GM23338 (cell line): ENCODE data around the gene STING1. TPM values are rescaled to one million over a fixed set of nuclear protein-coding genes. Genes with fewer than 3 reads are reported as not detected.

Experiments
- ATAC-seq: fragments of 200-7000 bp; cut with Tn5 transposase; 3 replicates; pipeline ENCODE4 v1.9.1; 2020
- DNase-seq: peaks from one replicate; pipeline ENCODE4 v3.0.0-alpha.2; 2015; ENCODE audit warnings: low spot score
- H2AFZ ChIP-seq: fragments of 200-600 bp; sonication (generic); 2 replicates; pipeline ENCODE4 v1.8.0; 2016; ENCODE audit warnings: antibody characterized with exemption, mild to moderate bottlenecking, moderate library complexity
- H3F3A ChIP-seq: fragments of 200-600 bp; sonication (generic); replicated peaks from 2 replicates; pipeline ENCODE4 v1.8.0; 2017; ENCODE audit warnings: antibody characterized with exemption, mixed run types, low read depth
- H3K27ac ChIP-seq: fragments of 200-600 bp; sonication (generic); 2 replicates; pipeline ENCODE4 v1.6.1; 2016; ENCODE audit warnings: low read depth
- H3K27me3 ChIP-seq: fragments of 200-600 bp; sonication (generic); 2 replicates; pipeline ENCODE4 v1.8.0; 2016; ENCODE audit warnings: mild to moderate bottlenecking, mixed run types, moderate library complexity; ENCODE audit not compliant: insufficient read depth
- H3K36me3 ChIP-seq: fragments of 200-600 bp; sonication (generic); 2 replicates; pipeline ENCODE4 v1.8.0; 2016; ENCODE audit warnings: mild to moderate bottlenecking; ENCODE audit not compliant: insufficient read depth
- H3K4me1 ChIP-seq: fragments of 200-600 bp; sonication (generic); 2 replicates; pipeline ENCODE4 v1.8.0; 2016; ENCODE audit warnings: mild to moderate bottlenecking, moderate library complexity; ENCODE audit not compliant: insufficient read depth
- H3K4me2 ChIP-seq: fragments of 200-600 bp; sonication (generic); 2 replicates; pipeline ENCODE4 v1.7.1; 2017; ENCODE audit warnings: mixed run types
- H3K4me3 ChIP-seq: fragments of 200-600 bp; sonication (generic); 2 replicates; pipeline ENCODE4 v1.6.1; 2016; ENCODE audit warnings: mixed run types
- H3K79me2 ChIP-seq: fragments of 200-600 bp; sonication (generic); replicated peaks from 2 replicates; pipeline ENCODE4 v1.8.0; 2017; ENCODE audit warnings: mild to moderate bottlenecking; ENCODE audit not compliant: insufficient read depth
- H3K9me2 ChIP-seq: fragments of 200-600 bp; sonication (generic); 2 replicates; pipeline ENCODE4 v1.8.0; 2017; ENCODE audit not compliant: insufficient read depth
- H4K20me1 ChIP-seq: fragments of 200-600 bp; sonication (generic); replicated peaks from 2 replicates; pipeline ENCODE4 v1.8.0; 2017; ENCODE audit warnings: mild to moderate bottlenecking; ENCODE audit not compliant: insufficient read depth
- H3K27ac Mint-ChIP-seq: 2 replicates; pipeline ENCODE4 v1.8.0; 2020; ENCODE audit warnings: inconsistent platforms, mild to moderate bottlenecking, moderate library complexity, mixed read lengths
- H3K27me3 Mint-ChIP-seq: 3 replicates; pipeline ENCODE4 v1.8.0; 2022; ENCODE audit warnings: low read depth, mild to moderate bottlenecking, moderate library complexity, mixed read lengths, inconsistent platforms; ENCODE audit not compliant: insufficient read depth, poor library complexity
- H3K36me3 Mint-ChIP-seq: 3 replicates; pipeline ENCODE4 v1.8.0; 2021; ENCODE audit warnings: low read depth, mild to moderate bottlenecking, inconsistent platforms, moderate library complexity, mixed read lengths
- H3K4me1 Mint-ChIP-seq: 3 replicates; pipeline ENCODE4 v1.8.0; 2020; ENCODE audit warnings: mild to moderate bottlenecking, inconsistent platforms, mixed read lengths
- H3K4me3 Mint-ChIP-seq: 3 replicates; pipeline ENCODE4 v1.8.0; 2021; ENCODE audit warnings: moderate library complexity, mild to moderate bottlenecking, inconsistent platforms, mixed read lengths
- H3K9me3 Mint-ChIP-seq: 3 replicates; pipeline ENCODE4 v1.8.0; 2020; ENCODE audit warnings: moderate library complexity, mild to moderate bottlenecking, inconsistent platforms, mixed read lengths
- CREB1 ChIP-seq: fragments of 250-450 bp; sonication (Bioruptor Pico); IDR thresholded peaks from 2 replicates; pipeline ENCODE4 v1.5.0; 2020; ENCODE audit warnings: low read depth, mild to moderate bottlenecking, moderate library complexity
- ETS1 ChIP-seq: IDR thresholded peaks from 2 replicates; pipeline ENCODE4 v1.6.1; 2016; ENCODE audit warnings: antibody characterized with exemption
- EZH2phosphoT487 ChIP-seq: fragments of 200-600 bp; sonication (generic); IDR thresholded peaks from one replicate; pipeline ENCODE4 v1.8.1; 2018; ENCODE audit warnings: antibody characterized with exemption; ENCODE audit not compliant: unreplicated experiment
- JUNB ChIP-seq: IDR thresholded peaks from one replicate; pipeline ENCODE4 v1.6.1; 2016; ENCODE audit warnings: antibody characterized with exemption; ENCODE audit not compliant: unreplicated experiment
- NANOG ChIP-seq: IDR thresholded peaks from 2 replicates; pipeline ENCODE4 v1.6.1; 2016; ENCODE audit warnings: antibody characterized with exemption, borderline replicate concordance
- POLR2AphosphoS5 ChIP-seq: IDR thresholded peaks from 2 replicates; pipeline ENCODE4 v1.6.1; 2016; ENCODE audit warnings: antibody characterized with exemption, low read depth
- REST ChIP-seq: IDR thresholded peaks from one replicate; pipeline ENCODE4 v1.6.1; 2018; ENCODE audit warnings: antibody characterized with exemption; ENCODE audit not compliant: unreplicated experiment
- STAT1 ChIP-seq: IDR thresholded peaks from one replicate; pipeline ENCODE4 v1.6.1; 2016; ENCODE audit warnings: antibody characterized with exemption; ENCODE audit not compliant: unreplicated experiment
- polyA plus RNA-seq: library from polyadenylated mRNA; unstranded; fragments of >200 nt; fragmentation: Nextera tagmentation; extraction: Ambion mirVana; gene quantifications from 2 replicates; pipeline ENCODE4 v1.2.1, GENCODE V29; 2016
- total RNA-seq: library from RNA; depleted of rRNA; stranded (reverse); fragments of >200 nt; shearing (Covaris generic); gene quantifications from 2 replicates; pipeline ENCODE4 v1.2.3, GENCODE V29; 2014

The STING1 gene
- total and polyA plus RNA-seq, 2 experiments from 2014 or later: 0.66 TPM; not detected in 1

- TF ChIP-seq REST: no peak
- TF ChIP-seq EZH2phosphoT487: no peak
- TF ChIP-seq STAT1: no peak
- no peak for TF ChIP-seq ETS1
- no peak for TF ChIP-seq POLR2AphosphoS5
- no peak for TF ChIP-seq NANOG
- no peak for TF ChIP-seq CREB1 (CRISPR knock-in tag)
Observed at GRCh38 chr5:139495638-139496435, 13.3 kb upstream of the STING1 start (continued).

GRCh38 chr5:139494832-139495231 lies 12.3 kb upstream of the STING1 start:
- H2AFZ ChIP-seq: no peak overlapping the region
- no peak overlapping the region for H3K4me2 ChIP-seq
- DNase-seq: no peak
- H3K79me2 ChIP-seq: no peaks in the 10 kb centered on the region
- H3K27ac ChIP-seq: no peak overlapping the region
- H3K4me1 ChIP-seq: no peaks in the 10 kb centered on the region
- no peak overlapping the region for H3K27ac Mint-ChIP-seq
- H4K20me1 ChIP-seq: no peaks in the 10 kb centered on the region
- H3K36me3 Mint-ChIP-seq: no peaks in the 10 kb centered on the region
- peaks cover 8% of the 10 kb centered on the region for H3K27me3 Mint-ChIP-seq
- H3K4me3 ChIP-seq: no peak overlapping the region
- no peaks in the 10 kb centered on the region for H3F3A ChIP-seq
- no peaks in the 10 kb centered on the region for H3K9me3 Mint-ChIP-seq
- no peaks in the 10 kb centered on the region for H3K4me1 Mint-ChIP-seq
- no peak overlapping the region for H3K4me3 Mint-ChIP-seq
- H3K36me3 ChIP-seq: no peaks in the 10 kb centered on the region
- ATAC-seq: no peak
- no peaks in the 10 kb centered on the region for H3K9me2 ChIP-seq
- H3K27me3 ChIP-seq: no peaks in the 10 kb centered on the region
- TF ChIP-seq STAT1 (no peak), EZH2phosphoT487 (no peak), JUNB (no peak), POLR2AphosphoS5 (no peak), ETS1 (no peak), REST (no peak), CREB1 (CRISPR knock-in tag) (no peak)
